ENCODE results near the gene ID1.
"Not testable (repeated sequence)": the region's sequence is repeated elsewhere in the genome, so short reads cannot be mapped to it uniquely, and the experiment has no call there.

- TF ChIP-seq, protein P1, sequence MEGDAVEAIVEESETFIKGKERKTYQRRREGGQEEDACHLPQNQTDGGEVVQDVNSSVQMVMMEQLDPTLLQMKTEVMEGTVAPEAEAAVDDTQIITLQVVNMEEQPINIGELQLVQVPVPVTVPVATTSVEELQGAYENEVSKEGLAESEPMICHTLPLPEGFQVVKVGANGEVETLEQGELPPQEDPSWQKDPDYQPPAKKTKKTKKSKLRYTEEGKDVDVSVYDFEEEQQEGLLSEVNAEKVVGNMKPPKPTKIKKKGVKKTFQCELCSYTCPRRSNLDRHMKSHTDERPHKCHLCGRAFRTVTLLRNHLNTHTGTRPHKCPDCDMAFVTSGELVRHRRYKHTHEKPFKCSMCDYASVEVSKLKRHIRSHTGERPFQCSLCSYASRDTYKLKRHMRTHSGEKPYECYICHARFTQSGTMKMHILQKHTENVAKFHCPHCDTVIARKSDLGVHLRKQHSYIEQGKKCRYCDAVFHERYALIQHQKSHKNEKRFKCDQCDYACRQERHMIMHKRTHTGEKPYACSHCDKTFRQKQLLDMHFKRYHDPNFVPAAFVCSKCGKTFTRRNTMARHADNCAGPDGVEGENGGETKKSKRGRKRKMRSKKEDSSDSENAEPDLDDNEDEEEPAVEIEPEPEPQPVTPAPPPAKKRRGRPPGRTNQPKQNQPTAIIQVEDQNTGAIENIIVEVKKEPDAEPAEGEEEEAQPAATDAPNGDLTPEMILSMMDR (IDR thresholded peaks at IDR 0.05; ENCODE audit: poor library complexity, severe bottlenecking): not testable (repeated sequence)
- not testable (repeated sequence) for TF ChIP-seq POLR2AphosphoS5 (IDR thresholded peaks at IDR 0.05); SMC3 (conservative IDR thresholded peaks at IDR 0.05; ENCODE audit: poor library complexity); EZH2 (IDR thresholded peaks at IDR 0.05; ENCODE audit: borderline replicate concordance, insufficient read depth, low read length, poor library complexity, severe bottlenecking); TAF1 (IDR thresholded peaks at IDR 0.05; ENCODE audit: low read depth)
- TF ChIP-seq, protein P2, sequence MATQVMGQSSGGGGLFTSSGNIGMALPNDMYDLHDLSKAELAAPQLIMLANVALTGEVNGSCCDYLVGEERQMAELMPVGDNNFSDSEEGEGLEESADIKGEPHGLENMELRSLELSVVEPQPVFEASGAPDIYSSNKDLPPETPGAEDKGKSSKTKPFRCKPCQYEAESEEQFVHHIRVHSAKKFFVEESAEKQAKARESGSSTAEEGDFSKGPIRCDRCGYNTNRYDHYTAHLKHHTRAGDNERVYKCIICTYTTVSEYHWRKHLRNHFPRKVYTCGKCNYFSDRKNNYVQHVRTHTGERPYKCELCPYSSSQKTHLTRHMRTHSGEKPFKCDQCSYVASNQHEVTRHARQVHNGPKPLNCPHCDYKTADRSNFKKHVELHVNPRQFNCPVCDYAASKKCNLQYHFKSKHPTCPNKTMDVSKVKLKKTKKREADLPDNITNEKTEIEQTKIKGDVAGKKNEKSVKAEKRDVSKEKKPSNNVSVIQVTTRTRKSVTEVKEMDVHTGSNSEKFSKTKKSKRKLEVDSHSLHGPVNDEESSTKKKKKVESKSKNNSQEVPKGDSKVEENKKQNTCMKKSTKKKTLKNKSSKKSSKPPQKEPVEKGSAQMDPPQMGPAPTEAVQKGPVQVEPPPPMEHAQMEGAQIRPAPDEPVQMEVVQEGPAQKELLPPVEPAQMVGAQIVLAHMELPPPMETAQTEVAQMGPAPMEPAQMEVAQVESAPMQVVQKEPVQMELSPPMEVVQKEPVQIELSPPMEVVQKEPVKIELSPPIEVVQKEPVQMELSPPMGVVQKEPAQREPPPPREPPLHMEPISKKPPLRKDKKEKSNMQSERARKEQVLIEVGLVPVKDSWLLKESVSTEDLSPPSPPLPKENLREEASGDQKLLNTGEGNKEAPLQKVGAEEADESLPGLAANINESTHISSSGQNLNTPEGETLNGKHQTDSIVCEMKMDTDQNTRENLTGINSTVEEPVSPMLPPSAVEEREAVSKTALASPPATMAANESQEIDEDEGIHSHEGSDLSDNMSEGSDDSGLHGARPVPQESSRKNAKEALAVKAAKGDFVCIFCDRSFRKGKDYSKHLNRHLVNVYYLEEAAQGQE (IDR thresholded peaks at IDR 0.05; ENCODE audit: borderline replicate concordance): not testable (repeated sequence)
These were observed 30.1 kb upstream of the ID1 start for GRCh38 chr20:31574986-31575385.

Measured in neural cell (in vitro differentiated cells).